NCI-H2196 (cell line): Measurements from ENCODE around the gene PAFAH1B1.

Source experiments
- DNase-seq: peaks from one replicate; lab custom pipeline; 2025; ENCODE audit not compliant: unreplicated experiment; lab: John Stamatoyannopoulos, UW

The PAFAH1B1 gene

DNA sequence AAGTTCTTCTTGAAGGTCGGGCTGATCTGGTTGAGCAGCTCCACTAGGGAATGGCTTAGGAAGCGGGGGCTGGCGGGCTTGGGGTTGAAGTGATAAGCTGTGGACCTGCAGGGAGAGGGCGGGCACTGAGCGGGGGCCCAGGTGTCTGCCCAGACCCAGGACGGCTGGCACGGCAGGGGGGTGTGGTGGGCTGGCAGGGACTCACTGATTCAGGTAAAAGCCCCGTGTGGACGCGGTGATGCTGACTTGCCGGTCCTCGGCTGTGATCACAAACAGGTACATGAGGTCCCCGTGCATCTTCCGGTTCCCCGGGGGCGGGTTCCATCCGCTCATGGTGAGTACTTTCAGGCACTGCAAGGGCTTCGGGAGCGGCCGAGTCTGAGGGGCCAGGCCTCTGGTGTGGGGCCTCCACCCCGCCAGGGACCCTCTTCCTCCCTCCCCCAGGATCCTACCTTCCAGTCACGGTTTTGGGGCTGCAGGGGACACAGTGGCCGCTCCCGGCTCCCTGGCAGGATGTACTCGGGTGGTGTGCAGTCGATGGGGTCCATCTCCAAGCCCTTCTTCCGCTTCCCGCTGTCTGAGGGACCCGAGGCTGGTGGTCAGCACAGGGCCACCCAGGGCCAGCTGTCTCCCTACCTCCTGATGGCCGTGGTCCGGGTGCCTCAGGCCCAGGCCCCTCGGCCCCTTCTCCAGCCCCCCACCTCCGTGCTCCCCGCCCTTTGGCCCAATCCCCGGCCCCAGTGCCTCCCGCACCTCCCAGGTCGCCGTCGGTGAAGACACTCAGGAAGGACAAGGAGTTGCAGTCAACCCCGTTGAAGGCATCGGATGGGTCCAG lies 107.9 kb downstream of the PAFAH1B1 start:
- DNase-seq: no peak

DNA sequence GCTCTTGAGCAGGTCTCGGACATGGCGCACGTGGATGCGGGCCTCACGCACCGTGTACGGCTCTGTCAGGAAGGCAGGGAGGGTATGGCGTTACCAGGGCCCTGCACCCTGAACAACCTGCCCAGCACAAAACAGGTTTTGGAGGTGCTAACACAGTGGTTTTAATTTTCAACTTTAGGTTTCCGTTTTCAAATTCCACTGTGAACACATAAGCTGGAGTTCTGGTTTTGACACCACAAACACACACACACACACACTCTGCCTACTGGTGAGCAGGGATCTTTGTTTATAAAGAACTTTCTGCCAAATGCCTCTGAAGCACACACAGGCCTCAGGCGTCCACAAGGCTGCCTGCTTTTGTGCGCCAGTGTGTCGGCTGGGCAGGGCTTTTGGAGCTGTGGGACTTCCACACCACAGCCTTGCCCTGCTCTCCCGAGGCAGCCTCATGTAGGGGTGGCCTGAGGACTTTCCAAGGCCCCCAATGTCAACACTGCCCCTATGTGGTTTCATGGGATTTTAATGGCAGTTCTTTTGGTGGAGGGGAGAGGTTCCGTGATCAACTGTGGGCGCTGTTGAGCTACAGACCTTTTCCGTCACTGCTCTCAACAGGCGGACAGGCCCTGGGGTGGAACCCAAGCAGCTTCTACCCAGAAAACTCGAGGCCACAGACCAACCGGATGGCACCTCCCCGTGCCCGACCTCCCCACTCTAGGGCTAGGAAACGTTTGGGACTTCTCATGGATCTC lies 108.7 kb downstream of the PAFAH1B1 start:
- DNase-seq: no peak

DNA sequence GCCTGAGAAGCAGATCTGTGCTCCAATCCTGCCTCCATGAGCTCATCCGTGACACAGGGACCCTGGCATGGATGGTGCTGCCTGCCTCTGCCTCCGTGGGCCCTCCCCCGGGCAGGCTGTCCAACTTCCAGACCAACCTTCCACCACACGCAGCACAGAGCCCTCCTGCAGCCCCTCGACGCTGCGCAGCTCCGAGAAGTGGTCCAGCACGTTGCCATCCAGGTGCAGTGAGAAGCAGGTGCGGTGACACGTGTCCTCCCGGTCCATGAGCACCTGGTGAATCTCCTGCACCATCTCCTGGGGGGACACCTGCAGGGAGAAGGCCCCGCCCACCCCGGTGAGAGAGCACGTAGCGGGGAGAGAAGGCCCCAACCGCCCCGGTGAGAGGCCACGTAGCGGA lies 109.7 kb downstream of the PAFAH1B1 start:
- no peak for DNase-seq

DNA sequence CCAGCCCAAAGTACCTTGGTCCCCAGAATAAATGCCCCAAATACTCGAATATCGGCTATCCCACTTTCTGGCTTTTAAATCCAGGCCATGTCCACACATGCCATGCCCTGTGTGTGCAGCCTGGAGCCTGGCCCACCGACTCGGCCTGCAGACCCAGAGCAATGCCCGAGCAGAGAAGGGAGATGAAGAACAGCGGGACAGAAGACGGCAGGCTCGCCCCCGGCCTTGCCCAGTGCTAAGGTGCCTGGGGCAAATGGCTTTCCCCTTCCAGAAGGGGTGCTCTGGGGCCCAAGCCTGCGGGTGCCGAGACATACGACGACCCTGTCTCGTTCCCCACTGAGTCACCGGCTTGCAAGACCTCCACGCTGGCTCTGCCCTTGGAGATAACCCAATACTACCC lies 110.2 kb downstream of the PAFAH1B1 start:
- no peak for DNase-seq

GRCh38 chr17:2704031-2704889 lies 110.8 kb downstream of the PAFAH1B1 start:
- DNase-seq: no peak

DNA sequence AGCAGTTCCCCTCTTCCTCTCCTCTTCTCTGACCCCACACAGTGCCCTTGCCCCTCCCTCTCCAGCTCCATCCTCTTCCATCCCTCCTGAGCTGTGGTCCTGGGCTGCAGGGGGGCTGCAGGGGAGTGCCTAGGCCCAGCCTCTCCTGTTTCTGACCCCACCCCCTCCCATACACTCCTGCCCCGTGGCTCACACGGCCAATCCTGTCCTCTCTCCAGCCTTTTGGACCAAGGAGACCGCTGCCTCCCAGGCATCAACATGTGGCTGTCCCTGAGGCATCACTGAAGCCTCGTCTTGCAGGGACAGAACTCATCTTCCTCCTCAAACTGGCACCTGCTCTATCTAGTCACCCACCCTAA lies 111.4 kb downstream of the PAFAH1B1 start:
- no peak for DNase-seq

- DNase-seq: no peak
Observed at GRCh38 chr17:2705263-2705662, 111.8 kb downstream of the PAFAH1B1 start.

DNA sequence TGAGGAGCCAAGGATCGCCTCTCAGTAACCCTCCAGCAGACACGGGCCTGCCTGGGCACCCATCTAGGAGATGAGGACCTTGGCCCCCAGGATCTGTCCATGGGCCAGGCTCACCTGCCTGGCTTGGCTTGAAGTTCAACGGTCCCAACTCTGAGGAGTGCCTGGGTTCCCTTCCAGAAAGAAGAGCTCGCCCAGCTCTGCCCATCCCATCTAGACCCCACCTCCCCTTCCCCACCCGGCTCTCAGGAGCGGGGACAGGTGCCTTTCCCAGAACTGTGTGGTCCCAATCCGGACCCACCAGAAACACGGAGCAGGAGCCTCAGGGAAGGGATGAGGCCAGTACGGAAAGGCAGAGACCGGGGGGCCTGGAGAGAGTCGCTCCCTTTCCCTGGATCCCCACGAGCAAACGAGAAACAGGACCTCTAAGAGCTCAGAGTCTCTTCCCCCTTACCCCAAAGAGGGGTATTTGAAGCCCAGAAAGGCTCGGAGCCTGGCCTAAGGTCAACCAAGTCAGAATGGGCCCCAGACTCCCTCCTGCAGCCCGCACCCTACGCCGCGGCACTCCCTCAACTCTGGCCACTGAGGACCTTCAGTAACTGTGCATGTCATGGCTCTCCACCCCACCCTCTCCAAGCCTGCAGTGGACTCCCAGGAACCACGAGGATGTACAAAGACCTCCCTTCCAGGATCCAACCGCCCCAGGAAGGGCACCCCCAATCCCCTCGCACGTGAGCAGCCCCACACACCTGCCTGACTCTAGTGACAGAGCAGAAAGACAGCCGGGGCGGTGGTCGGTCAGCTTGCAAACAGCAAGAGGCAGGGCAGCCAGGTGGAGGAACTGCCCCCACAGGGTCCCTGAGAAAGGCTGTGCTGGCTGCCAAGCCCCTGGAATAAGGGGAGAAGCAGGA lies 112.7 kb downstream of the PAFAH1B1 start:
- no peak for DNase-seq

- no peak for DNase-seq
Observed at GRCh38 chr17:2706911-2707510, 113.6 kb downstream of the PAFAH1B1 start.

DNA sequence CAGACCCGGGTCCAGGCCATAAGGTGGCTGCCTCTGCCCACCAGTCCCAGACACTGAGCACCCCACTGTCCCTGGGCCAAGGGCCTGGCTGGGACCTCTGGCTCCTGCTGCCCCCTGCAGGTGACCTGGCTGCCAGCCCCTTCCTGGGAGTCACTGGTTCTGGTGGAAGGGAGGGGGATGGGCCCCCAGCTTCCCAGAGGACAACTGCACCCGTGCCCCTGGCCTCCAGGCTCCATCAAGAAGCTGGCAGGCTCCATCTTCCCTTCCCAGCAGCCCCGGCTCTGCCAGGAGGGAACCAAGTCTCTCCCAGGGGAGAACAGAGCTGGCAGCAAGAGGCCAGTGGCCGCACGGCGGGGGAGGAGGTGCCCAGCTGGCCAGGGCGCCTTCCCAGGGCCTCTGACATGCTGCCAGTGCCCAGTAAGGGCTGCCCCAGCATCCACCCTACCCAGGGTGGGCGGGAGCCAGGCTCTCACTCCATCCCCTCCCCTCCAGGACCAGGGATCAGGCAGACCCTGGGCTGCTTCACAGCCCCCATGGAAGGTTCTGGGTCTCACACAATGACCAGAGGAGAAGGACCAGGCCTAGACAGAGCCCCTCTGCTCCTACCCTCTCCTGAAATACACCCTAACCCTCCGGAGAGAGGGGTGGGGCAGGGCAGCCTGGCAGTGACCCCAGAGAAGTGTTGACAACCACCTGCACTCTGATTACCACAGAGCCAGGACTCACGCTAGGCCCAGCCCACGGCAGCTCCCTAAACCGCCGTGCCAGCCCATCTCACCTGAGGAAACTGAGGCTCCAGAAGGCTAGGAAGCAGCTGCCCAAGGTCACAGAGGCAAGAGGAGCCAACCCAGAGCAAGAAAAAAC lies 114.5 kb downstream of the PAFAH1B1 start:
- peak; percentile 26 for DNase-seq

DNA sequence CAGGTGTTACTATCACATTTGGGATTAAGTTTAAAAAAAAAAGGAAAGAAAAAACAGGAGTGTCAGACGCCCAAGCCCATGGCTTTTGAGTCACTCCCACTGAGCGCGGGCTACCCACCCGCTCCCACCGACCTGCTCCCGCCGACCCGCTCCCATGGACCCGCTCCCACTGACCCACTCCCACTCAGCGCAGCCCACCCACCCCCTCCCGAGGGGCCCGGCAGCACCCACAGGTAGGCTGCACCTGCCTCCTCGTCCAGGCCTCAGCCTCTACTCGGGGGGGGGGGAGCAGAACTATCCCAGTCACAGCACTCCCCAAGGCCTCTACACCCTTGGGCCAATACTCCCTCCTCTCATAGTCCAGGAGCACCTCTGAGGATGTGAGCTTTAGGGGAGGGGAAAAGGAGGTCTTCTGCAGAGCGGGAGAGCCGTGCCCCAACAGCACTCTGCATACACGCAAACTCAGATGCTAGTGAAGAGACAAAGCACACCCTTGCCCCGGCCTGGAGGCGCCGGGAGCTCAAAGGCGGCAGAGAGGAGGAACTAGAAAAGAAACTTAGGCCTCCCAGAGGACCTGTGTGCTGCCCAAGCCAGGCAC lies 115.2 kb downstream of the PAFAH1B1 start:
- DNase-seq: no peak

- DNase-seq: no peak
Observed at GRCh38 chr17:2709183-2709661, 115.8 kb downstream of the PAFAH1B1 start.

- DNase-seq: no peak
Observed at GRCh38 chr17:2710071-2710802, 116.8 kb downstream of the PAFAH1B1 start.

- DNase-seq: no peak
Observed at GRCh38 chr17:2710803-2711607, 117.6 kb downstream of the PAFAH1B1 start.

DNA sequence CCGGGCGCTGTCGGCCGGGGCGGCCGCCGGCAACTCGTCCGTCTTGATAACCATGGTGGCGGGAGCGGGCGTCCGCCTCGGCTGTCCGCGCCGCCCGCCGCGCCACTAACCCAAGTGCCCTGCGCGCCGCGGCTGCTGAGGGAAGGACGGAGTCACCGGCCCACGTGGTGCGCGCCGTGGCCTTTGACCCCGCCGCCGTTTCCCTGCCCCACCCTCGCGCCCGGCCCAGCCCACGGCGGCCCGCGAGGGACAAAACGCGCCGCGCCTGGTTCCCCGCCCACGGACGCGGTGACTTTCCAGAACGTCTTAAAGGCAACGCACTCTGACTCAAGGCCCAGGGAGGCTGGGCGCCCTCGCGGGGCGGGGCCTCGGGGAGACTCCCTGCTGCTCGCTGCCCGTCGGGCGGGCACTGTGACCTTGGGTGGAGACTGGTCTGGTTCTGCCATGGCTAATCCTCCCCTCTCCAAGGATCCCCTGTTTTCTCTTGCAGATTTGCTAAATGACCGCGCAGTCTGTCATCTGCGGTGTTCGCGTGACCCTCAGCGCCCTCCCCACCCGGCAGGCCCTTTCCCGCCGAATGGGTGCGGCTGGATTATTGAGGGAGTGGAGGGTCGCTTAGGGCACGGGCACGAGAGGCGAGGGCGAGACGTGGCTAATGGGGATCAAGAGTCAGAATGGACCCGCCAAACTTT lies 118.3 kb downstream of the PAFAH1B1 start, which contains the start of gene CLUH:
Gene CLUH (minus strand): TSS at position 157 of the 692 bp plus-strand sequence. CDS start 103 bp downstream, at position 54.
- peak; percentile 89 for DNase-seq

DNA sequence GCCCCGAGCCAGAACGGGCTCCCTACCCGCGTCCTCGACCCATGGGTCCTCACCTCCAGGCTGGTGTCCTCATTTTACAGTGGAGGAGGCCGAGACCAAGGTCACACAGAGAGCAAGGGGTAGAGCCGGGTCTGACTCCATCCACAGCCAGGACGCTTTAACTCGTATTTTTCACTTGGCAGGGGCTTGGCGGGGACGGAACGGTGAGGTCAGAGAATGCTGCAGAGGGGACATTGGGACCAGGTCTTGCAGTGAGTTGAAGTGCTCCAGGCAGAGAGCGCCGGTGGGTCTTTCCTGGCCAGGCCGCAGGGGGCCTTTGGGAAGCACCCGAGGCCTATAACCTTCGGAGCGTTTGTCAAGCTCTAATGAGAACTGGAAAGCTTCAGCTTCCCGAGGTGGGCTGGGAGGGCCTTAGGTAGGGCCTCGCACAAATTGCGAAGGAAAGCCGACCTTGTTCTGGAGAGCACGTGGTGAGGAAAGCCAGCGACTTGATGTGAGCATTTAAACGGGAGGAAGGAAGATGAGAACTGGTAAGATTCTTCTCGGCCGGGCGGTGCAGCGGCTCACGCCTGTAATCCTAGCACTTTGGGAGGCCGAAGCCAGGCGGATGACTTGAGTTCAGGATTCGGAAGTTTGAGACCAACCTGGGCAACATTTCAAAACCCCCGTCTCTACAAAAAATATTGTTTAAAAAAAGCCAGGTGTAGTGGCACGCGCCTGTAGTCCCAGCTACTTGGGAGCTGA lies 119.0 kb downstream of the PAFAH1B1 start:
- DNase-seq: no peak
